ENCODE results near the gene STRN4.

Gene STRN4

DNA sequence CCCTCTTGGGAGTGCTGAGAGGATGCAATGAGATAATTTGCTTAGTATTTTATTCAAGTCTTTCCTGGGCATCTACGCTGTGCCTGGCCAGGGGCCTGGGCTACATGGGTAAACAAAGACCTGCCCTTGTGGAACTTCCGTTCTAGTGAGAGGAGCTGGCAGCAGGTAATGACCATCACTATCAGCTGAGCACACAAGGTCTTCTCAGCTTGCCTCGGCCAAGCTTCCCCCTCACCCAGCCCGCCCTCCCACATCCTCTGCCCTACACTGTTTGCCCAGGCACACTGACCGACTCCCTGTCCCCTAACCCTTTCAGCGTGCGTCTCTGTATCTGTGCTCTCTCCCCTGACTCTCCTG lies 9.0 kb downstream of the STRN4 start:
- H3K27ac ChIP-seq = no peak overlapping the region
- TF ChIP-seq, protein P1, sequence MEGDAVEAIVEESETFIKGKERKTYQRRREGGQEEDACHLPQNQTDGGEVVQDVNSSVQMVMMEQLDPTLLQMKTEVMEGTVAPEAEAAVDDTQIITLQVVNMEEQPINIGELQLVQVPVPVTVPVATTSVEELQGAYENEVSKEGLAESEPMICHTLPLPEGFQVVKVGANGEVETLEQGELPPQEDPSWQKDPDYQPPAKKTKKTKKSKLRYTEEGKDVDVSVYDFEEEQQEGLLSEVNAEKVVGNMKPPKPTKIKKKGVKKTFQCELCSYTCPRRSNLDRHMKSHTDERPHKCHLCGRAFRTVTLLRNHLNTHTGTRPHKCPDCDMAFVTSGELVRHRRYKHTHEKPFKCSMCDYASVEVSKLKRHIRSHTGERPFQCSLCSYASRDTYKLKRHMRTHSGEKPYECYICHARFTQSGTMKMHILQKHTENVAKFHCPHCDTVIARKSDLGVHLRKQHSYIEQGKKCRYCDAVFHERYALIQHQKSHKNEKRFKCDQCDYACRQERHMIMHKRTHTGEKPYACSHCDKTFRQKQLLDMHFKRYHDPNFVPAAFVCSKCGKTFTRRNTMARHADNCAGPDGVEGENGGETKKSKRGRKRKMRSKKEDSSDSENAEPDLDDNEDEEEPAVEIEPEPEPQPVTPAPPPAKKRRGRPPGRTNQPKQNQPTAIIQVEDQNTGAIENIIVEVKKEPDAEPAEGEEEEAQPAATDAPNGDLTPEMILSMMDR (conservative IDR thresholded peaks at IDR 0.05) = no peak
- TF ChIP-seq ZFX (IDR thresholded peaks at IDR 0.05) = no peak

DNA sequence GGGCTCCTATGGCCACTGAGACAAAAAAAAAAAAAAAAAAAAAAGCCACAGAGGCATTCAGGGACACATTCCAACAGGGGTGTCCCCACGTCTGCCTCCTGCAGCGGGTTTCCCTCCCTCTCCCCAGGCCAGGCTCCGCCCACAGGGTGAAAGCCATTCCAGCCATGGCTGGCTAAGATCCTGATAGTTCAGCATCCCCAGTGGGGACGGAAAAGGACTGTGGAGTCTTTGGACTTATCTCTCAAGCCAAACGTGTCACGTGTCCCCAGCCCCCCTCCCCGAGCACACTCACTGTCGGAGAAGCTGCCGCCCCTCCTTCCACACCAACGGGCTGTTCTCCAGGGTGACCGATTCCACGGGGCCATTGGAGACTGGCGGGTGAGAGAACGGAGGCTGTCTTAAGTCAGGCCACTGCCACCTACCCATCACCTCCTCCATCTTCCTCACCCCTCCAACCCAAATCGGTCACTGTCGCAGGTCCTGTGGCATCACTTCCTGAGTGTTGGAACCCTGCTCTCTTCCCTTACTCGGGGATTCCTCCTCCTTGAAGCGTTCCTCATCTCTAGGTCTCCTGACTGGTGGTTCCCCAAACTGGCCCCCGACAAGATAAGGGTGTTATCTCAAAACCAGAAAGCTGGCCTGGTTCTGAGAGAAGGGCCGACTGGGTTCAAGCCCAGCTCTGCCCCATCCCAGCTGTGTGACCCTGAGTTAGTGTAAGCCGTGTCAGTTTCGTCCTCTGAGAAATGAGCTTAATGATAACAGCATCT lies 9.5 kb downstream of the STRN4 start:
- H3K27ac ChIP-seq = no peak overlapping the region
- no peak for TF ChIP-seq ZFX (IDR thresholded peaks at IDR 0.05)
- TF ChIP-seq, protein P1 (conservative IDR thresholded peaks at IDR 0.05) = no peak

GRCh38 chr19:46733690-46734292 lies 12.5 kb downstream of the STRN4 start:
- no peak overlapping the region for H3K27ac ChIP-seq

GRCh38 chr19:46732966-46733689 lies 13.1 kb downstream of the STRN4 start:
- no peak overlapping the region for H3K27ac ChIP-seq
- TF ChIP-seq, protein P1 (conservative IDR thresholded peaks at IDR 0.05) = no peak
- no peak for TF ChIP-seq ZFX (IDR thresholded peaks at IDR 0.05)

More at GRCh38 chr19:46733690-46734292, 12.5 kb downstream of the STRN4 start:
- no peak for TF ChIP-seq ZFX (IDR thresholded peaks at IDR 0.05)
- TF ChIP-seq, protein P1 (conservative IDR thresholded peaks at IDR 0.05) = no peak

DNA sequence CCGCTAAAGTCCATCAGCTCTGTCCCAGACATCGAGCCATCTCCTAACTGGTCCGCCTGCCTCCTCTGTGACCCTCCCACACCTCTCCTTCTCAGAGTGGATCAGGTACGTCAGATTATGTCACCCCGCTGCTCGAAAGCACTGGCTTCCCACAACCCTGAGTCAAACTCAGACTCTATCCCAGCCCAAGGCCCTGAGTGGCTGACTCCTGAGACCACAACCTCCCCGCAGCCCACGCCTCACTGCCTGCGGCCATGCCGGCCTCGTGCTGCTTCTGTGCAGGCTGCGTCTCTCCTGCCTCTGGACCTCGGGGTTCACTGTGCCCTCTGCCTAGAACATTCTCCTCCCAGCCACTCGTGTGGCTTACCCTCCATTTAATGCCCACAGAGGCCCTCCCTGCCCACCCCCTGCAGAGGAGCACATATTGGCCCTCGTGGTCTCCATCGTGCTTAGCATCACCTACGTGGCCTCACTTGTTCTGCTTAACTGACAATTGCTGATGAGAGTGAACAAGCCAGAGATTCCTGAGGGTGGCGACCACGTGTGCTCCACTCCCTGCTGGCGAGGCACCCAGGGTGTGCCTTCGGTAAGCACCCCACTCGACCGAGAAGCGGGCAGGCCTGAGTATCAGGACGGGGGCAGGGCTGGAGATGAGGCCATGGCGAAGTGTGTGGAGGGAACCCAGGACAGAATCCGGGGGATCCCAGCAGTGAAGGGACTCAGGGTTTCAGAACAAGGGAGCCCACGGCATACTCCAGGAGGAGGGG lies 13.9 kb downstream of the STRN4 start:
- no peak for TF ChIP-seq ZFX (IDR thresholded peaks at IDR 0.05)
- TF ChIP-seq, protein P1 (conservative IDR thresholded peaks at IDR 0.05) = no peak
- H3K27ac ChIP-seq = peak overlapping the region; percentile 51; the same call in 1 of the 2 replicates

DNA sequence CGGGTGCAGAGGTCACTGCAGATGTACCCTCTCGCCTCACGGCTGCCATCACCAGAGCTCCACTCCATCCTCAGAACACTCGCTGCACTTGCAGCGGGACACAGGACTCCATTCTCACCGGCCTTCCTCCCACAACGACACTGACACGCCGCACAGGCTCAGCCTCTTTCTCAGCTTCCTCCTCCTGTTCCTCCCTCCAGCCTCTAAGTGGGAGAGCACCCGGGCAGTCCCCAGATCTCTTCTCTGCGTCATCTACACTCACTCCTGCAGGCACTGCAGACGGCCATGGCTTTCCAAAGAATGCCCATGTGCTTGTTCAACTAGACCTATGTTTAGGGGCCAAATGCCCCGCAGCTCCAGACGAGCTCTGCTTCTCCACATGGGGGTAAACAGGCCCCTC lies 14.7 kb downstream of the STRN4 start:
- H3K27ac ChIP-seq = peak overlapping the region; percentile 51
- TF ChIP-seq, protein P1 (conservative IDR thresholded peaks at IDR 0.05) = no peak
- no peak for TF ChIP-seq ZFX (IDR thresholded peaks at IDR 0.05)

Measured in C4-2B (cell line).